Measurements from ENCODE around the gene RACGAP1.

The RACGAP1 gene

DNA sequence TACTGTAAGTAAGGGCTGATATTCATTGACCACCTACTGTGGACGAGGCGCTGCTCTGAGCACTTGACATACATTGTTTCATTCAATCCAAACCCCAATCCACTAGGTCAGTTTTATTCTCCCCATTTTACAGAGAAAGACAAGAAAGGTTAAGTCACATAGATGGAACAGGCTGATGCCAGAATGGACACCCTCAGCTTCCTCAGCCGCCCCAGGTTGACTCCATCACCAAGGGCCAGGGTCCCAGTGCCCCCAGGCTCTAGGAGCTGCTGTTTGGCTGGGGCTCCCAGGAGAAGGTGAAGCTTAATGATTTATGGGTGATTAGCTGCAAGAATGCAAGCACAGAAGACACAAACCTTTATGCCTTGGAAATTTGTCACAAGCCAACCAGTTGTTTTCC lies 75.4 kb downstream of the RACGAP1 start:
- H3K9me3 Mint-ChIP-seq = no peaks in the 10 kb centered on the region
- H3K4me3 Mint-ChIP-seq = no peak overlapping the region
- H3K27me3 Mint-ChIP-seq = peaks cover 11% of the 10 kb centered on the region
- no peaks in the 10 kb centered on the region for H3K36me3 Mint-ChIP-seq
- H3K27ac Mint-ChIP-seq = no peak overlapping the region
- ATAC-seq (ENCODE audit: low read depth) (no peak), DNase-seq (ENCODE audit: low spot score in 2 of 2) (no peak)
- H3K4me1 Mint-ChIP-seq = peaks cover 9% of the 10 kb centered on the region

DNA sequence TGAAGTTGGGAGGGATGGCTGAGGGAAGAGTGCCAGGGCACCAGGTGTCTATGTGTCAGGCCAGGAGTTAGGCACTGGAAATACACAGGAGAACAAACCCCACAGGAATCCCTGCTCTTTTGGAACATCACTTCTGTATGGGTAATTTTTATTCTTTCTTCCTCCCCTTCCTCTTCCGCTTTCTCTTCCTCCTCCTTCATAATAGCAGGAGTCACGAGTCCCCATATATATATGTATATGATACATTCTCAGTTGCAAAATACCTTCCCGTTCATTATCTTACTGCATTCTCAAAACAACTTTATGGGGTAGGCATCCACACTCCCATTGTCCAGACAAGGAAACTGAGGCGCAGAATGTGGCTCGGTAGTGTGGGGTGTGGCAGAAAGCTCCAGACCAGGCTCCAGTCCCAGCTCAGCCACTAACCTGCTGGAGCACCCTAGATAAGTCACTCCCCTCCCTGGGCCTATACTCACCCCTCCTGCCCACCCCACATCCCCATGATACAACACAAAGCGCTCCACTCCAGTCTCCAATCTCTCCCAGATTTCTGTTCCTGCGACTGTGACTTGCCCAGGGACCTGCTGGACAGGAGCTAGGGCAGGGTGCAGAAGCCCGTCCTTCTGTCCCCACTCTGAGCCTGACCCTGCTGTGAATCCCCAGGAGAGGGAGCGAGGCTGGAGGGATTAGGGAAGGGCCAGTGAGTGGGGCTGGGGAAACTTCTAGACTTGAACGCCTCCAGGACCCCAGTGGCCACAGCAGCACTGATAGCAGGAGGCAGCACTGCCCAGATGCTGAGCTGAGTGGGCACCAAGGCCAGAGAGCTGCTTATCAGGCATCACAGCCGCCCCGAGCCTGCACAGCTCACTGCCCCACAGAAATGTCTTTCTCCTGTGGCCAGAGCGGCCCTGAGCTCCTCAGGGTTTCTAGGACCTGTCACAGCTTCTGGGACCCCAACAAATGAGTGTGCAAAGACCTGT lies 76.1 kb downstream of the RACGAP1 start:
- ATAC-seq (ENCODE audit: low read depth) (no peak), DNase-seq (ENCODE audit: low spot score in 2 of 2) (no peak)
- H3K27ac Mint-ChIP-seq = no peak overlapping the region
- H3K27me3 Mint-ChIP-seq = peaks cover 7% of the 10 kb centered on the region
- H3K4me1 Mint-ChIP-seq = peaks cover 9% of the 10 kb centered on the region
- H3K4me3 Mint-ChIP-seq = no peak overlapping the region
- no peaks in the 10 kb centered on the region for H3K36me3 Mint-ChIP-seq
- no peaks in the 10 kb centered on the region for H3K9me3 Mint-ChIP-seq

DNA sequence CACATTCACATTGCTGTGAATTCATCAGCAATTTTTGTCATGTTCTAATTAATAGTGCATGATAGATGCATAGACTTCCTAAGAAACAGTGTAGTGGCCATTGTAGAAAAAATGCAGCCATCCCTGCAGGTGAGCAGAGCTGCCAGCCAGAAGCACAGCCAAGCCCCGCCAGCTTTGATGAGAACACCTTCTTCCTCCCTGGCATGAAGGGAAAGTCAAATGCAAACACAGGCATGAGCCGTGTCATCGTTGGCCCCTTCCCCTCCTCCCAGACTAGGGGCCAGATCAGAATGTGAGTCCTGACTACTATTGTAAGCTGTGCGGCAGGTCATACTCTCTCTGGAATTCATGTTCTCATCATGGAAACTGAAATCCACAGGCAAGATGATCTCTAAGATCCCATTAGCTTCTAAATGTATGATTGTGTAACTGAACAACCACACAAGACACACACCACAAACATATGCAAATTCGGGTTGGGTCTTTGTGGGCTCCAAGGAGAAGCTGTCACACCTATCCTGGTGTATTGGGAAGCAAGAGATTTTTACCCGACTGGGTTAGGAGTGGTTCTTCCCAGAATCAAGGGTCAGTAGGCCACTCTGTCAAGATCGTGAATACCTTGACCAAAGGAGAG lies 77.6 kb downstream of the RACGAP1 start:
- Mint-ChIP-seq H3K4me1 (peaks cover 9% of the 10 kb centered on the region), H3K9me3 (no peaks in the 10 kb centered on the region), H3K4me3 (no peak overlapping the region), H3K27ac (no peak overlapping the region), H3K27me3 (peaks cover 7% of the 10 kb centered on the region), H3K36me3 (no peaks in the 10 kb centered on the region)
- no peak for DNase-seq (ENCODE audit: low spot score in 2 of 2)
- no peak for ATAC-seq (ENCODE audit: low read depth)

DNA sequence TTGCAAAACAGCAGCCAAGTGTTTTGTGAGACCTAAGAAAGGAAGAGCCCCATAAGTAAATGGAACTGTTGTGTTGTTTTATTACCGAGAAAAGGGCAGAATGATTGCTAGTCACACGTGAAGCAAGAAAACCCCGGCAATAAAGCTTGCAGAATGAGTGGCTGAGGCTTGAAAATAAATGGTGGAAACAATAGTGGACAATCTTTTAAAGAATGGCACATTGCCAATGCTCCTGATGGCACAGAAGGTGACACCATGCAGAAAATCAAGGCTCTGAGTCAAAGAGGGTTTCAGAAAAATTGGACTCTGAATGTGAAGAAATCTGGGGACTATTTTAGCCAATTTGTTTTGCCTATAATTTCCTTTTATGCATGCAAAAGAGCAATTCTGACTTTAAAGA lies 78.8 kb downstream of the RACGAP1 start:
- ATAC-seq (ENCODE audit: low read depth) (no peak), DNase-seq (ENCODE audit: low spot score in 2 of 2) (no peak)
- no peak overlapping the region for H3K4me3 Mint-ChIP-seq
- no peaks in the 10 kb centered on the region for H3K9me3 Mint-ChIP-seq
- no peak overlapping the region for H3K27ac Mint-ChIP-seq
- H3K4me1 Mint-ChIP-seq = peaks cover 17% of the 10 kb centered on the region
- peaks cover 10% of the 10 kb centered on the region for H3K27me3 Mint-ChIP-seq
- no peaks in the 10 kb centered on the region for H3K36me3 Mint-ChIP-seq

DNA sequence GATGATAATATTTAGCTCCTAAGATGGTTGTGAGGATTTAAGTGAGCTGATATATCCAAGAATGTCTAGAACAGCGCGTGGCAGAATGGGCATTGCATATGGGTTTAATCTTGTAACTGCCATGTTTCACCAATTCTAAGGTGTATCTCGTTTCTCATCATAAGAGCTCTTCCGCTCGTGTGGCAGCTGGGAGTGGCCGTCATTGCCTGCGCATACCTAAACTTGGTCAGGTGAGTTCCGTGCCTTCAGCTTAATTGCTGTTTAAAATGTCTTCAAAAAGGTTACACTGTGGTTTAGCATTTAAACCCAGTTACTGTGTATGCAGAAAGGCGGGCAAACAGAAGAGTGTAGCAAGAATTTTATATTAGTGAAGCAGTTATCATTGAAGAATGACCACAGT lies 79.2 kb downstream of the RACGAP1 start:
- Mint-ChIP-seq H3K27ac (no peak overlapping the region), H3K4me3 (peak overlapping the region; percentile 89), H3K36me3 (no peaks in the 10 kb centered on the region), H3K4me1 (peaks cover 16% of the 10 kb centered on the region), H3K27me3 (peaks cover 10% of the 10 kb centered on the region), H3K9me3 (no peaks in the 10 kb centered on the region)
- DNase-seq (ENCODE audit: low spot score in 2 of 2) = no peak
- ATAC-seq (ENCODE audit: low read depth) = no peak

DNA sequence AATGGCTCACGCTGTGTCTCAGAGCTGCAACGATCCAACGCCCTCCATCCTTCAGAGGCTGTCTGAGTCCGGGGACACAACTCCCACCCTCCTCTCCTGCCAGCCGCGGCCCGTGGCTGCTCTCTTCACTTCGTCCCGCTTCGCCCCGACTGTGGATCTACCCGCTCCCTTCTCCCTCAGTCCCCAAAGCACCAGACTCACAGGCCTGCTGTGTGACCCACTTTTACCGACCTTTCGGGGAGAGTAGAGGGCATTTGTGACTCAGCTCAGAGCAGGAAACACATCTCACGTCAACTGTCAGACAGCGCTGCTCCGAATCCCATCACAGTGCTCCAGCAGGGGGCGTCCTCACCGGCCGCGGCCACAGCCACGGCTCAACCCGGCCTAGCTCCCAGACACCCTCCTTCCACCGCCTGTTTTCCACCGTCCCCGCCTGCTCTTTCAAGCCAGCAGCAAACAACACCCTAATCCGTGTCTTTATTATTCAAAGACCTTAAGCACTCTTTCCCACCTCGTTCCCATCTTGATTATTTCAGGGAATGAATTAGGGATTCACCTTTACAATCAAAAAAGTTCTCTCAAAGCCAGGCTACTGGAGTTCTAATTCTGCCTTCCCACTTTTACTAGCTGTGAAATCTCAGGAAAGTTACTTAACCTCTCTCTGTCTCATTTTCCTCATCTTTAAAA lies 79.8 kb downstream of the RACGAP1 start:
- Mint-ChIP-seq H3K4me3 (peak overlapping the region; percentile 89), H3K4me1 (peaks cover 14% of the 10 kb centered on the region), H3K9me3 (no peaks in the 10 kb centered on the region), H3K27me3 (peaks cover 10% of the 10 kb centered on the region), H3K36me3 (no peaks in the 10 kb centered on the region), H3K27ac (peak overlapping the region; percentile 58)
- DNase-seq (ENCODE audit: low spot score in 2 of 2) (peak; percentile 69 to 79), ATAC-seq (ENCODE audit: low read depth) (peak; percentile 98)

DNA sequence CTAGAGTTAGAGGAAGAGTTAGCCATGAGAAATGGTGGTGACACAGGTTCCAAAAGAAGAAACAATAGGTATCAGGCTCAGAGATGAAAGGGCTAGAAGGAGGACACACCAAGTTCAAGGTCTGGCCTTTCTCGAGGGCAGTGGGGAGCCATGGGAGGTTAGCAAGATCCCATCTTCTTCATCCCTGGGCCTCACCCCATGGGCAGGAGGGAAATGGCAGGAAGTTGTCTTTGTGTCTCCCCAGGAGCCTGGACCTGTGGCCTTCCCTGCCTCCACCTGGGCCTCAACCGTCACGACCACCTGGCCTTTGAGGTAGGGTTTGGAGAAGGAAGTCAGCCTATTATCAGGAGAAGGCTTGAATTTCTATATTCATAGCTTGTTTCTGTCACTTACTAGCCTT lies 80.6 kb downstream of the RACGAP1 start:
- H3K27ac Mint-ChIP-seq = no peak overlapping the region

DNA sequence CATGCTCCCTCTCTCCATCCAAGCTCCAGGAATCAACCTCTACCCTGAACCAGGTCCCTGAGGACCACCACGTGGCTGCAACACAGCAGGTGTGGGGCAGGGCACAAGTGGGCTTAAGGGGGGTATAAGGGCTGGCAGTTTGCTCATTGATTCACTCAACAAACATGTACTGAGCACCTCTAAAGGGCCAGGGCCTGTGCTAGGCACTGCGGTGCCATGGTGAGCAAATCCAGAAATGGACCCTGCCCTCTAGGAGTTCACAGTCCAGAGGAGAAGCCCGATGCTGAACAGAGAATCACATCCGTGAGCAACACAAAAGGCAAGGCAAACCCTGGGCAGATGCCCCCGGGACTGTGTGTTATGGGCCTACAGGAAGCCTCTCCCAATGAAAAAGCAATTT lies 81.2 kb downstream of the RACGAP1 start:
- no peak for ATAC-seq (ENCODE audit: low read depth)
- DNase-seq (ENCODE audit: low spot score in 2 of 2) = no peak
- peaks cover 14% of the 10 kb centered on the region for H3K4me1 Mint-ChIP-seq
- H3K4me3 Mint-ChIP-seq = no peak overlapping the region
- H3K27ac Mint-ChIP-seq = no peak overlapping the region
- no peaks in the 10 kb centered on the region for H3K36me3 Mint-ChIP-seq
- H3K27me3 Mint-ChIP-seq = peaks cover 7% of the 10 kb centered on the region
- H3K9me3 Mint-ChIP-seq = no peaks in the 10 kb centered on the region

More for the DNA sequence above, 80.6 kb downstream of the RACGAP1 start:
- peaks cover 14% of the 10 kb centered on the region for H3K4me1 Mint-ChIP-seq
- H3K36me3 Mint-ChIP-seq = no peaks in the 10 kb centered on the region
- H3K9me3 Mint-ChIP-seq = no peaks in the 10 kb centered on the region
- H3K4me3 Mint-ChIP-seq = no peak overlapping the region
- ATAC-seq (ENCODE audit: low read depth) = no peak
- DNase-seq (ENCODE audit: low spot score in 2 of 2) = no peak
- peaks cover 10% of the 10 kb centered on the region for H3K27me3 Mint-ChIP-seq

DNA sequence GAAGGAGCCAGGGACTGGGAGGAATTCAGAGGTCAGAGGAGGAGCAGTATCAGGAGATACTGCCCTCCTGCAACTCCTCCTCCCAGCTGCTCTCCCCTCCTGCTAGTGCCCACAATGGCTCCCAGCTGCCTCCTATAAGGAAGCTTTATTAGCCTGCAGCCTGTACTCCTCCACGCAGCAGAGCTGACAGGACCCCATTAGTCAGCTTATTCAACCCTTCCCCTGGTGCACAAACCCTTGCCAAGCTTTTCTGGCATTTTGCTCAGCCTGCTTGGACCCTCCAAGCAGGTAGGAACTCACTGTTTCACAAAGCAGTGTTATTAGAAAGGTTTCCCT lies 81.7 kb downstream of the RACGAP1 start:
- ATAC-seq (ENCODE audit: low read depth) (no peak), DNase-seq (ENCODE audit: low spot score in 2 of 2) (no peak)
- Mint-ChIP-seq H3K27me3 (peaks cover 3% of the 10 kb centered on the region), H3K4me1 (peaks cover 14% of the 10 kb centered on the region), H3K27ac (no peak overlapping the region), H3K9me3 (no peaks in the 10 kb centered on the region), H3K36me3 (no peaks in the 10 kb centered on the region), H3K4me3 (no peak overlapping the region)

DNA sequence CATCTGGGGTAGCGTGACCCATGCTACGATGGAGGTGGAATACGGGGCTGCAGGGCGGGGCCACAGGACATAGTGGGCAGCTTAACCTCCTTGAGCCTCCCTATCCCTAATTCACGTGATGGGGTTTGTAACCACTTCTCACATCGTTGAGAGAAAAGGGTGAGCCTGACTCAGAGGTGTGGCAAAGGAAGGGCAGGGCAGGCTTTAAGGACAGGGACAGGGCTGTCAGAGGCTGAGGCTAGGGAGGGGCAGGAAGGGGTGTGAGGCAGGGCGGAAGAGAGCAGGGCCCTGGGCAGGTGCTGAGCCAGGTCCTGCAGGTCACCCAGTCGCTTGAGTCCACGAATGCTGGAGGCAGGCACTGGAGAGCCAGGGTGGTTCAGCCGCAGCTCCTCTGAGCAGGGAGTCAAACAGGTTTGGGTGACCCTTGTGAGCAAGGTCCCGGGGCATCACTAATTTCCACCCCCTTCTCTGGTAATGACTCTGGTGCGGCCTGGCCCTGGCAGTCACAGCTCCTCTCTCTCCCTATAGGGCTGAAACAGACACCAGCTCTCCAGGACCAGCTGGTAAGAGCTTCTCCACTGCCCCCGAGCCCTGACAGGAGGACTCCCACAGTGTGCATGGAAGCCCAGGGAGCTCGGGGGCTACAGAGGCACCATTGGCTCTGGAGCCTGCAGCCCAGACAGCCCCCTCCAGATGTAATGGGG lies 82.2 kb downstream of the RACGAP1 start:
- no peaks in the 10 kb centered on the region for H3K36me3 Mint-ChIP-seq
- H3K27ac Mint-ChIP-seq = no peak overlapping the region
- H3K27me3 Mint-ChIP-seq = peaks cover 5% of the 10 kb centered on the region
- ATAC-seq (ENCODE audit: low read depth) (no peak), DNase-seq (ENCODE audit: low spot score in 2 of 2) (no peak)
- H3K4me3 Mint-ChIP-seq = no peak overlapping the region
- H3K9me3 Mint-ChIP-seq = no peaks in the 10 kb centered on the region
- peaks cover 14% of the 10 kb centered on the region for H3K4me1 Mint-ChIP-seq

DNA sequence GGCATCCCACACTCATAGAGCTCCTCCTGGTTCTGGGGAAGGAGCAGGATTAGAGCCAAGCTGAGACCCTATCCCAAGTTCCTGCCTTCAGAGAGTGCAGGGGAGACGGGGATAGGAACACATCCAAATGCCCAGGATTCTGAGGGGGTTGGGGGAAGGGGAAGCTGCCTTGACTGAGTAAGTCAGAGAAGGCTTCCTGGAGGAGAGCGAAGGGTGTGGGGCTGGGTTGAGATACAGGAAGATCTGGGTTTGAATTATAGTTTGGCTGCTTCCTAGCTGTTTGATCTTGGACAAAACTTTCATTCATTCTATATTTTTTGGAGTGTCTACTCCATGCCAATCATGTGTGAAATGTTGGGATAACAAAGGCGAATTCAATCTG lies 82.8 kb downstream of the RACGAP1 start:
- Mint-ChIP-seq H3K36me3 (no peaks in the 10 kb centered on the region), H3K27me3 (peaks cover 5% of the 10 kb centered on the region), H3K9me3 (no peaks in the 10 kb centered on the region), H3K4me3 (no peak overlapping the region), H3K4me1 (peaks cover 14% of the 10 kb centered on the region), H3K27ac (no peak overlapping the region)
- DNase-seq (ENCODE audit: low spot score in 2 of 2) = no peak
- no peak for ATAC-seq (ENCODE audit: low read depth)

DNA sequence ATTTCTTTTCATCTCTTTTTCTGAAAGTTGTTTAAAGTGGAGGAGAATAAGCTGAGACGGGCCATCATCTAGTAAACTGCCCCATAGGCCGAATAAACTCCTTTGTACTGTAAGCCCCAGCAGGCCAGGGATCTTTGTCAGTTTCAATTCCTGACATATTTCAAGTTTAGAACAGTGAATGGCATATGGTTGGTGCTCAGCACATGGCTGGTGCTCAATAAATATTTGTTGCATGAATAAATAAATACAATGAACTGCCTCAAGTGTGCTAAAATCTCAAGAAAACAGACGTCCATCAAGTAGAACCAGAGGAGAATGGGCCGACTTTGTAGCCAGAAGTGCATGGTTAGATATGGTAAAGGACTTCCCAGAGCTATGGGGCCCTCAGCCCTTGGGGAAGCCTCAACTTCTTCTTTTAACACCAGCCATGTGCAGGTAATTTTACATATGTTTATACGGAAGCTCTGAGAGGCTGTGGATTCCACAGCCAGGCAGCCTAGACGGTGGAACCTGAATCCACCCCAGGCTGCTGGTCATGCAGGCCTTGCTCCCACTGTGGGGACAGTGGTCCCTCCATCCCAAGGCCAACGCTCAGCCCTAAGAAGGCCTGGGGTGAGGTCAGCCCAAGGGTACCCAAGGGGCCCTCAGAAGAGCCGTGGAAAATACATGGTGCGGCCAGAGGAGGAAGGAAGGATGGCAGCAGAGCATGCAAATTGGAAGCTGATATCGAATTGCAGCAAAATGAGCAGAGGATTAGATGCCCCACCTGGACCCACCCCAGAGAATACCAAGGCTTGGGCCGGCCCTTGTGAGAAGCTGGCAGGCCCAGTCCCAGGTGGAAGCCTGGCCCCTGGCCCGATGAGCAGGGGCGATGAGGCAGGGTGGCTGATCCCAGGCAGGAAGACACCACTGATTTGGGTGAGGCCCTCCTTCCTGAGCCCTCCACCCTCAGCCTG lies 83.5 kb downstream of the RACGAP1 start:
- Mint-ChIP-seq H3K9me3 (no peaks in the 10 kb centered on the region), H3K4me3 (no peak overlapping the region), H3K27ac (no peak overlapping the region), H3K4me1 (peaks cover 14% of the 10 kb centered on the region), H3K27me3 (peaks cover 5% of the 10 kb centered on the region), H3K36me3 (no peaks in the 10 kb centered on the region)
- DNase-seq (ENCODE audit: low spot score in 2 of 2) (no peak), ATAC-seq (ENCODE audit: low read depth) (no peak)

DNA sequence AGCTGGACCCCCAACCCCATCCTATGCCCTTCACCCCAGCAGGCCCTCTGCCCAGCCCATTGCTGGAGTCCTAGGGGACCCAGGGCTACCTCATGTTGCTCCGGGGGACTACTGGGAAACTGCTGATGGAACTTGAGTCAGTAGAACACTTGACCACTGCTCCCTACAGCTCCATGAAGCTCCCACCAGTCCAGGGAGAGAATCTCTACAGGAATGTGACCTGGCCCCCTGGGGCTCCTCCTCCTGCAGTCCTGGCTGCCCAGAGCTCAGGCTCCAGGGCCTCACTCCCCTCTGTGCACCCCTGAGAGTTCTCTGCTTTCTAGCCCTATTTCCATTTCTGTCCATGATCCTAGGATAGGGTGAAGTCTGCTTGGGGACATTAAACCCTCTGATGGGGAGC lies 85.6 kb downstream of the RACGAP1 start:
- ATAC-seq (ENCODE audit: low read depth) (no peak), DNase-seq (ENCODE audit: low spot score in 2 of 2) (no peak)
- no peaks in the 10 kb centered on the region for H3K36me3 Mint-ChIP-seq
- peaks cover 8% of the 10 kb centered on the region for H3K4me1 Mint-ChIP-seq
- no peak overlapping the region for H3K27ac Mint-ChIP-seq
- no peak overlapping the region for H3K4me3 Mint-ChIP-seq
- no peaks in the 10 kb centered on the region for H3K9me3 Mint-ChIP-seq
- peaks cover 5% of the 10 kb centered on the region for H3K27me3 Mint-ChIP-seq

Measured in memory B cell (primary cell).